ELF-1 (cell line): Measurements from ENCODE around the gene CACNA1C.

Experiments
- DNase-seq: peaks from one replicate; pipeline ENCODE4 v3.0.0-alpha.2; 2016; ENCODE audit warnings: low read depth, low spot score

The CACNA1C gene

GRCh38 chr12:2358986-2359658 lies 306.3 kb downstream of the CACNA1C start:
- no peak for DNase-seq

- no peak for DNase-seq
Measured at GRCh38 chr12:2359725-2360629, 307.2 kb downstream of the CACNA1C start.

GRCh38 chr12:2360630-2361170 lies 307.9 kb downstream of the CACNA1C start:
- no peak for DNase-seq

- DNase-seq, result no peak
Measured at GRCh38 chr12:2363836-2364609, 311.2 kb downstream of the CACNA1C start.

- peak; percentile 65 for DNase-seq
Measured at GRCh38 chr12:2364631-2365051, 311.9 kb downstream of the CACNA1C start.

GRCh38 chr12:2366711-2367110 lies 313.9 kb downstream of the CACNA1C start:
- no peak for DNase-seq

GRCh38 chr12:2372178-2372577 lies 319.4 kb downstream of the CACNA1C start:
- DNase-seq, result no peak

- peak; percentile 63 for DNase-seq
Measured at GRCh38 chr12:2372735-2373134, 319.9 kb downstream of the CACNA1C start.

- DNase-seq, result no peak
Measured at GRCh38 chr12:2373307-2373706, 320.5 kb downstream of the CACNA1C start.

- DNase-seq, result no peak
Measured at GRCh38 chr12:2374092-2374906, 321.5 kb downstream of the CACNA1C start.

GRCh38 chr12:2375871-2376270 lies 323.1 kb downstream of the CACNA1C start:
- DNase-seq, result no peak

GRCh38 chr12:2376908-2377657 lies 324.3 kb downstream of the CACNA1C start:
- DNase-seq, result peak; percentile 96

- no peak for DNase-seq
Measured at GRCh38 chr12:2378835-2379330, 326.1 kb downstream of the CACNA1C start.

- no peak for DNase-seq
Measured at GRCh38 chr12:2380946-2381345, 328.2 kb downstream of the CACNA1C start.

- no peak for DNase-seq
Measured at GRCh38 chr12:2382370-2383155, 329.8 kb downstream of the CACNA1C start.

- DNase-seq, result no peak
Measured at GRCh38 chr12:2383325-2384028, 330.7 kb downstream of the CACNA1C start.

GRCh38 chr12:2384029-2384386 lies 331.2 kb downstream of the CACNA1C start:
- DNase-seq, result no peak

- DNase-seq, result peak; percentile 16
Measured at GRCh38 chr12:2384533-2385351, 332.0 kb downstream of the CACNA1C start.
